NB4 (cell line): ENCODE data around the gene NTNG1.

Source experiments
- CTCF ChIP-seq: IDR thresholded peaks from one replicate; pipeline ENCODE4 v1.5.1; 2012; ENCODE audit warnings: low read depth, low read length
- MYC ChIP-seq: IDR thresholded peaks from 2 replicates; pipeline ENCODE4 v1.6.1; 2011; ENCODE audit warnings: low read depth, low read length
- POLR2A ChIP-seq: IDR thresholded peaks from 2 replicates; pipeline ENCODE4 v1.6.1; 2011; ENCODE audit warnings: mild to moderate bottlenecking; ENCODE audit not compliant: insufficient read length; ENCODE audit errors: extremely low read depth

- TF ChIP-seq CTCF: no peak
- no peak for TF ChIP-seq POLR2A
- TF ChIP-seq MYC: no peak
Measured at GRCh38 chr1:107491582-107491981, 350.7 kb downstream of the NTNG1 start.
